T-cell (primary cell): ENCODE measurements around the gene MAST3. TPM values are rescaled to one million over a fixed set of nuclear protein-coding genes. Genes with fewer than 3 reads are reported as not detected.

Source experiments
- ATAC-seq, 4 experiments: fragments of 200-7000 bp in 3 of 4; fragments of 150-1000 bp in 1 of 4; cut with Tn5 transposase; replicated peaks in 1 of 4; 1 replicate in 3 of 4; 2 replicates in 1 of 4; pipeline ENCODE4 v1.10.0; 2021; ENCODE audit warnings: moderate library complexity in 3 of 4, mild to moderate bottlenecking in 2 of 4, moderate number of reproducible peaks in 1 of 4
- CTCF ChIA-PET, 2 donors: fragments of 300-600 bp; sonication (Branson Sonifier 250); formaldehyde crosslinking; loops; one replicate each; lab custom pipeline; 2022; ENCODE audit warnings: antibody characterized with exemption in 2 of 2; lab: Charles Lee
- POLR2A ChIA-PET, 2 donors: fragments of 300-600 bp; sonication (Branson Sonifier 250); formaldehyde crosslinking; loops; one replicate each; lab custom pipeline; 2022; ENCODE audit warnings: antibody characterized with exemption in 2 of 2; lab: Charles Lee
- DNase-seq, 35 experiments: peaks; one replicate each; pipeline versions ENCODE4 v3.0.0 to v3.0.0-alpha.2; 2013 to 2023
- H3K27ac ChIP-seq: one replicate; pipeline ENCODE4 v1.5.1; 2013; ENCODE audit warnings: low read length
- H3K27me3 ChIP-seq, 2 experiments: replicated peaks in 1 of 2; 1 replicate in 1 of 2; 2 replicates in 1 of 2; pipeline versions ENCODE4 v1.6.1 to v1.7.0; 2013; ENCODE audit warnings: low read length in 1 of 2, mixed read lengths in 1 of 2; ENCODE audit not compliant: control insufficient read depth in 2 of 2, insufficient read depth in 2 of 2; ENCODE audit errors: extremely low read depth in 1 of 2
- H3K36me3 ChIP-seq, 2 donors: 1 replicate in 1 of 2; 2 replicates in 1 of 2; pipeline versions ENCODE4 v1.6.1 to v1.7.0; 2013; ENCODE audit warnings: low read length in 1 of 2; ENCODE audit not compliant: control insufficient read depth in 2 of 2, insufficient read depth in 1 of 2; ENCODE audit errors: extremely low read depth in 1 of 2
- H3K4me1 ChIP-seq, 2 experiments: 1 replicate in 1 of 2; 2 replicates in 1 of 2; pipeline versions ENCODE4 v1.6.1 to v1.7.0; 2013; ENCODE audit warnings: low read length in 2 of 2, mixed read lengths in 1 of 2; ENCODE audit not compliant: insufficient read depth in 2 of 2, control insufficient read depth in 1 of 2; ENCODE audit errors: extremely low read depth in 1 of 2
- H3K4me3 ChIP-seq, 2 donors: 1 replicate in 1 of 2; 2 replicates in 1 of 2; pipeline versions ENCODE4 v1.5.1 to v1.7.0; 2013; ENCODE audit warnings: mild to moderate bottlenecking in 2 of 2, low read length in 1 of 2, moderate library complexity in 1 of 2; ENCODE audit not compliant: control insufficient read depth in 1 of 2; ENCODE audit errors: extremely low read depth in 1 of 2
- H3K9me3 ChIP-seq: 2 replicates; pipeline ENCODE4 v1.7.0; 2013
- H3K27ac Mint-ChIP-seq, 2 donors: one replicate each; pipeline ENCODE4 v1.8.0; 2020 to 2021; ENCODE audit warnings: mild to moderate bottlenecking in 2 of 2, mixed read lengths in 2 of 2
- H3K27me3 Mint-ChIP-seq, 2 donors: one replicate each; pipeline ENCODE4 v1.8.0; 2021 to 2022; ENCODE audit warnings: mixed read lengths in 2 of 2
- H3K36me3 Mint-ChIP-seq: one replicate; pipeline ENCODE4 v1.8.0; 2021; ENCODE audit warnings: mixed read lengths
- H3K4me1 Mint-ChIP-seq, 3 donors: one replicate each; pipeline ENCODE4 v1.8.0; 2020 to 2022; ENCODE audit warnings: mixed read lengths in 3 of 3, mild to moderate bottlenecking in 1 of 3
- H3K4me3 Mint-ChIP-seq, 3 donors: one replicate each; pipeline ENCODE4 v1.8.0; 2020 to 2022; ENCODE audit warnings: mild to moderate bottlenecking in 3 of 3, mixed read lengths in 3 of 3, moderate library complexity in 3 of 3
- H3K9me3 Mint-ChIP-seq, 3 donors: one replicate each; pipeline ENCODE4 v1.8.0; 2020 to 2022; ENCODE audit warnings: mixed read lengths in 3 of 3
- WGBS: methylation state at CpG from one replicate; pipeline ENCODE4 v1.1.5; 2013; ENCODE audit warnings: missing lambda C conversion rate; ENCODE audit not compliant: insufficient coverage; 5-methylcytosine and 5-hydroxymethylcytosine counted together
- total RNA-seq, 35 experiments: library from RNA in 6 of 35; stranded (reverse) in 6 of 35; fragments of 120-200 nt in 1 of 35; gene quantifications; one replicate each; pipeline versions ENCODE4 v1.2.1 to v1.2.4 and lab custom pipeline; 2013 to 2026

Gene MAST3
- total RNA-seq, 5 donors from 2014 or later (not counting 1 experiment from before 2014, with no cell fraction given) = 42.0 to 60.2 (median 53.2) TPM

DNA sequence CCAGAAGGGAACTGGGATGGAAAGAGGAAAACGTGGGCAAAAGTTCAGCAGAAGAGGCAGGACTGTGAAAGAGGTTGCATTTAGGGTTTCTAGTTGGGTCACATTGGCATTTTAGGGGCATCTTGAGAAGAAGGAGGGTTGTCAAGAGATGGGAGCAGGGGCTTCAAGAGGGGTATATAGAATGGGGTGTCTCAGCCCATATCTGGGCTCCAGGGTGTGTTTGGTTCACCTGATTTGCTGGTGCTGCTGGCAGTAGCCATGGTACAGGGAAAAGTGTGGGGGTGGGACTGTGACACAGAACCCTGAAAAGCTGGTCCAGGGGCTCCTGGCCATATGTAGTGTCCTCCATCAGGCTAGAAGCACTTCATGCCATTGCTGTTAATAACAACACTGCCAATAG lies 22.5 kb downstream of the MAST3 start:
- H3K27me3 Mint-ChIP-seq = no peaks in the 10 kb centered on the region
- no peak overlapping the region for H3K4me3 ChIP-seq
- ChIA-PET POLR2A (no interaction called here), CTCF (interaction anchor here in 1 of 2 donors (0.8 to 1.0 kb wide), 2 partner anchors 29 to 111 kb away, joined by 3 read pairs; no protein-coding TSS in a partner anchor)
- H3K36me3 Mint-ChIP-seq = peaks cover 14% of the 10 kb centered on the region
- no peaks in the 10 kb centered on the region for H3K27me3 ChIP-seq
- no peaks in the 10 kb centered on the region for H3K9me3 ChIP-seq
- peak overlapping the region; percentile 83 to 90 (median 83) for H3K4me3 Mint-ChIP-seq
- H3K4me1 ChIP-seq = peaks cover 11 to 55% of the 10 kb centered on the region in 2 experiments
- peaks cover 23 to 41% of the 10 kb centered on the region in 2 donors for H3K36me3 ChIP-seq
- peak overlapping the region; percentile 81 for H3K27ac ChIP-seq
- WGBS = 16% methylated on average over 1 of the region's 1 CpG
- H3K27ac Mint-ChIP-seq = peak overlapping the region; percentile 97
- peaks cover 28 to 42% (median 37%) of the 10 kb centered on the region in 3 donors for H3K4me1 Mint-ChIP-seq
- no peaks in the 10 kb centered on the region for H3K9me3 Mint-ChIP-seq
- ATAC-seq = no peak
- no peak for DNase-seq

DNA sequence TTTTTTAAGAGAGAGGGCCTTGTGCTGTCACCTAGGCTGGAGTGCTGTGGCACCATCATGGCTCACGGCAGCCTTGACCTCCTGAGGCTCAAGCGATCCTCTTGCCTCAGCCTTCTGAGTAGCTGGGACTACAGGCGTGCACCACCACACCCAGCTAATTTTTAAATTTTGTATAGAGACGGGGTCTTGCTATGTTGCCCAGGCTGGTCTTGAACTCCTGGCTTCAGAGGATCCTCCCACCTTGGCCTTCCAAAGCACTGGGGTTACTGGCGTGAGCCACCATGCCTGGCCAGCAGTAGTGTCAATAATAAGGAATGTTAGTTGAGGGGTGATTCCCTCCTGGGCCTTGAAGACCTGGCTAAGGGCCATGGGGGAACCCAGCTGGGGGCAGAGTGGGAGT lies 23.6 kb downstream of the MAST3 start:
- 100% methylated on average over 1 of the region's 5 CpGs for WGBS
- H3K27ac ChIP-seq = peak overlapping the region; percentile 81
- no peak overlapping the region for H3K4me3 ChIP-seq
- peaks cover 11 to 52% of the 10 kb centered on the region in 2 experiments for H3K4me1 ChIP-seq
- no peaks in the 10 kb centered on the region for H3K27me3 Mint-ChIP-seq
- POLR2A ChIA-PET = no interaction called here
- H3K9me3 ChIP-seq = no peaks in the 10 kb centered on the region
- H3K4me3 Mint-ChIP-seq = no peak overlapping the region
- H3K9me3 Mint-ChIP-seq = no peaks in the 10 kb centered on the region
- ATAC-seq (no peak), DNase-seq (no peak)
- CTCF ChIA-PET = interaction anchor here in 1 of 2 donors (0.8 kb wide), 1 partner anchor 112 kb away, joined by 3 read pairs; no protein-coding TSS in a partner anchor
- H3K36me3 Mint-ChIP-seq = peaks cover 15% of the 10 kb centered on the region
- H3K27ac Mint-ChIP-seq = peak overlapping the region; percentile 97
- peaks cover 31 to 44% of the 10 kb centered on the region in 2 donors for H3K36me3 ChIP-seq
- H3K27me3 ChIP-seq = no peaks in the 10 kb centered on the region
- peaks cover 28 to 41% (median 30%) of the 10 kb centered on the region in 3 donors for H3K4me1 Mint-ChIP-seq

DNA sequence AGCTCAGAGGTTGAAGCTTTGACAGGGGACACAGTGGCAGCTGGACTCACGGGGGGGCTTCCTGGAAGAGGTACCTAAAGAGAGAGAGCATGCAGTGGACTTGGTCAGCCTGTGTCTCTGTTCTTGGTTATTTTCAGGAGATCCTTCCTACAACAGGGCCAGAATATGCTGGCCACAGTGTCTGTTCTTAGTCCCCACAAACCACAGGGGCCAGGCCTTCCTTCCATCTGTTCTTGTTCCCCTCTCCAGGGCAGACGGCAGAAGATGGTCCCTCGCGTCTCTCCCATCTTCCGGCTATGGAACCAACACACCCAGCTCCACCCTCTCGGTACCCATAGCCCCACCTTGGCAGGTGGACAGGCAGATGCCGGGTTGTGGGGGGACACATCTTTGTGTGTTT lies 24.8 kb downstream of the MAST3 start:
- no peak overlapping the region for H3K27ac ChIP-seq
- Mint-ChIP-seq H3K4me1 (peaks cover 23 to 35% (median 23%) of the 10 kb centered on the region in 3 donors), H3K9me3 (no peaks in the 10 kb centered on the region), H3K4me3 (no peak overlapping the region), H3K27ac (peak overlapping the region; percentile 69), H3K36me3 (peaks cover 17% of the 10 kb centered on the region), H3K27me3 (no peaks in the 10 kb centered on the region)
- no peaks in the 10 kb centered on the region for H3K9me3 ChIP-seq
- POLR2A ChIA-PET = no interaction called here
- H3K4me1 ChIP-seq = peaks cover 11 to 45% of the 10 kb centered on the region in 2 experiments
- CTCF ChIA-PET = interaction anchor here (0.6 to 0.7 kb wide), 2 partner anchors 29 to 30 kb away, joined by 3 read pairs; no protein-coding TSS in a partner anchor
- ATAC-seq = no peak
- no peaks in the 10 kb centered on the region for H3K27me3 ChIP-seq
- 80% methylated on average over 1 of the region's 7 CpGs for WGBS
- no peak overlapping the region for H3K4me3 ChIP-seq
- DNase-seq = no peak
- peaks cover 31 to 48% of the 10 kb centered on the region in 2 donors for H3K36me3 ChIP-seq

DNA sequence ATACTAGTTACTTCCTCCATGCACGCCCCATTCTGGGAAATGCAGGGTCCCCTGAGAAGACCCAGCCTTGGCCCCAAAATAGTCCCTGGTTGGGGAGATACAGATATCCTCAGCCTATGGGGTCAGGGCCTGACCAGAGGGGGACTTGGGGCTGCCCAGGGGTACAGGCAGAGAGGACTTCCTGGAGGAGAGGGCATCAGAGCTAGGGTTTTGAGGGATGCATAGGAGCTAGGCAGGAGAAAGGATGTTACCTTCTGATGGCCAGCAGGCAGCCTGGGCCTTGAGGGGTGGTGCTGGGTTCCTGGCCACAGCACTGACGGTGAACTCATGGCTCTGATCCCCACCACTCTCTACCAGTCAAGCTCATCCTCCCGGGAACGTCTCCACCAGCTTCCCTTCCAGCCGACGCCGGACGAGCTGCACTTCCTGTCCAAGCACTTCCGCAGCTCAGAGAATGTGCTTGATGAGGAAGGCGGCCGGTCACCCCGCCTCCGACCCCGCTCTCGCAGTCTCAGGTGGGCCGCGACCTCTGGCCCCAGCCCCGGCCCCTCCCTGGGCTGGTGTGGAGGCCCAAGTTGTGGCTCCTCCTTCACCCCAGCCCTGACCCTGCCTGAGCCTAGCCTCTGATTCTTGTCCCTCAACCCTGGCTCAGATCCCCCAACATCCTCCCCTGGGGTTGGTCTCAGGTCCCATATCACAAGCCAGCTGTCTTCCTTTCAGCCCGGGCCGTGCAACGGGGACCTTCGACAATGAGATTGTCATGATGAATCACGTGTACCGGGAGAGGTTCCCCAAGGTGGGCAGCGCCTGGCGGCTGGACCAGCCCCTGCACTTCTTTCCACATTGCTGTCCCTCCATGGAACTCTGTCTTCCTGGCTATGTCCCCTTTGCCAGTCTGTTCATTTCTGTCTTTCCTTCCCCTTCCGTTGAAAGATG lies 25.6 kb downstream of the MAST3 start:
- no peak overlapping the region for H3K4me3 Mint-ChIP-seq
- Histone ChIP-seq H3K27ac (no peak overlapping the region), H3K36me3 (peaks cover 31 to 53% of the 10 kb centered on the region in 2 donors), H3K27me3 (no peaks in the 10 kb centered on the region), H3K4me1 (peaks cover 11 to 48% of the 10 kb centered on the region in 2 experiments), H3K9me3 (no peaks in the 10 kb centered on the region), H3K4me3 (no peak overlapping the region)
- DNase-seq (no peak), ATAC-seq (no peak)
- H3K36me3 Mint-ChIP-seq = peaks cover 17% of the 10 kb centered on the region
- ChIA-PET POLR2A (interaction anchor here in 1 of 2 donors (0.6 kb wide), 1 partner anchor 19 kb away, joined by 3 read pairs; no protein-coding TSS in a partner anchor), CTCF (interaction anchor here (0.6 to 0.7 kb wide), 2 partner anchors 28 to 29 kb away, joined by 3 read pairs; no protein-coding TSS in a partner anchor)
- 94% methylated on average over 26 of the region's 27 CpGs for WGBS
- no peaks in the 10 kb centered on the region for H3K9me3 Mint-ChIP-seq
- H3K4me1 Mint-ChIP-seq = peaks cover 21 to 34% (median 21%) of the 10 kb centered on the region in 3 donors
- no peaks in the 10 kb centered on the region for H3K27me3 Mint-ChIP-seq
- peak overlapping the region; percentile 69 for H3K27ac Mint-ChIP-seq

DNA sequence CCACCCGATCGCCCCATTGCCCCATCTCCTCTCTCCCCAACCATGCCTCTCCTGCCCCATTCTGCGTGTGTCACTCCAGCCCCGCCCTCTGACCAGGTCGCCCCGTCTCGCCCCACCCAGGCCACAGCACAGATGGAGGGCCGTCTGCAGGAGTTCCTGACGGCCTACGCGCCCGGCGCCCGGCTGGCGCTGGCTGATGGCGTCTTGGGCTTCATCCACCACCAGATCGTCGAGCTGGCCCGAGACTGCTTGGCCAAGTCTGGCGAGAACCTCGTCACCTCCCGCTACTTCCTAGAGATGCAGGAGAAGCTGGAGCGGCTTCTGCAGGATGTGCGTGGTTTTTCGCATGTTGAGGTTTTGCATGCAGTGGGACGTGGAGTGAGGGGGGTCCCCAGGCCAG lies 26.2 kb downstream of the MAST3 start:
- no peak overlapping the region for H3K27ac ChIP-seq
- Mint-ChIP-seq H3K36me3 (peaks cover 20% of the 10 kb centered on the region), H3K27ac (no peak overlapping the region), H3K4me1 (peaks cover 15 to 31% (median 19%) of the 10 kb centered on the region in 3 donors), H3K9me3 (no peaks in the 10 kb centered on the region), H3K27me3 (no peaks in the 10 kb centered on the region), H3K4me3 (no peak overlapping the region)
- ATAC-seq (no peak), DNase-seq (no peak)
- H3K27me3 ChIP-seq = no peaks in the 10 kb centered on the region
- H3K4me3 ChIP-seq = no peak overlapping the region
- H3K9me3 ChIP-seq = no peaks in the 10 kb centered on the region
- ChIA-PET CTCF (no interaction called here), POLR2A (no interaction called here)
- WGBS = 96% methylated on average over 24 of the region's 26 CpGs
- H3K4me1 ChIP-seq = peaks cover 7 to 48% of the 10 kb centered on the region in 2 experiments
- H3K36me3 ChIP-seq = peaks cover 31 to 60% of the 10 kb centered on the region in 2 donors

DNA sequence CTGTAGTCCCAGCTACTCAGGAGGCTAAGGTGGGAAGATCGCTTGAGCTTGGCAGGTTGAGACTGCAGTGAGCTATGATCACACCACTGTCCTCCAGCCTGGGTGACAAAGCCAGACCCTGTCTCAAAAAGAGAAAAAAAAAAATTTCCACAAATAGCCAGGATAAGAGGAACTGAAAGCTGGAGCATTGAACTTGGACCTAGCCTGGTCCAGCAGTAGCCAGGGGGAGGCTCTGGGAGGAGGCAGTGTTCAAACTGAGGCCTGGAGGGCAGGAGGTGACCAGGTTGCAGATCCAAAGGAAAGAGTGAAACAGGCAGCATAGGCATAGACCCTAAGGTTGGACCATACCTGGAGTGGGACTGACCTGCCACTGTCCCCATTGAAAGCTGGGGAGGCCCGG lies 28.5 kb downstream of the MAST3 start:
- Histone ChIP-seq H3K4me1 (peaks cover 0 to 30% of the 10 kb centered on the region in 2 experiments), H3K27ac (no peak overlapping the region), H3K27me3 (no peaks in the 10 kb centered on the region), H3K36me3 (peaks cover 41 to 80% of the 10 kb centered on the region in 2 donors), H3K4me3 (no peak overlapping the region), H3K9me3 (no peaks in the 10 kb centered on the region)
- H3K4me3 Mint-ChIP-seq = no peak overlapping the region
- ATAC-seq (no peak), DNase-seq (no peak)
- no peaks in the 10 kb centered on the region for H3K9me3 Mint-ChIP-seq
- ChIA-PET CTCF (interaction anchor here (0.6 kb wide), 2 partner anchors 32 to 127 kb away, joined by 3 read pairs; no protein-coding TSS in a partner anchor), POLR2A (no interaction called here)
- peaks cover 35% of the 10 kb centered on the region for H3K36me3 Mint-ChIP-seq
- peaks cover 0 to 10% (median under 1%) of the 10 kb centered on the region in 3 donors for H3K4me1 Mint-ChIP-seq
- 100% methylated on average over 1 of the region's 2 CpGs for WGBS
- H3K27me3 Mint-ChIP-seq = no peaks in the 10 kb centered on the region
- H3K27ac Mint-ChIP-seq = peak overlapping the region in 1 of 2 donors; percentile 23
